H1 (cell line): Measurements from ENCODE around the gene CIT. TPM values are rescaled to one million over a fixed set of nuclear protein-coding genes. Genes with fewer than 3 reads are reported as not detected.

Source experiments
- CREB1 ChIP-seq: IDR thresholded peaks from 2 replicates; pipeline ENCODE4 v1.6.1; 2012; ENCODE audit warnings: inconsistent platforms
- HDAC2 ChIP-seq, 2 experiments: fragments of 300-600 bp in 1 of 2; sonication (generic) in 1 of 2; IDR thresholded peaks; 2 replicates each; pipeline ENCODE4 v1.6.1; 2011 to 2012; ENCODE audit warnings: low read depth in 2 of 2, low read length in 2 of 2, mild to moderate bottlenecking in 2 of 2, moderate library complexity in 2 of 2, borderline replicate concordance in 1 of 2, inconsistent platforms in 1 of 2
- HDAC6 ChIP-seq: IDR thresholded peaks from one replicate; pipeline ENCODE4 v1.7.1; 2012; ENCODE audit warnings: low read depth, mild to moderate bottlenecking, inconsistent platforms, low read length, moderate library complexity
- POLR2A ChIP-seq, 2 experiments: IDR thresholded peaks; 1 replicate in 1 of 2; 2 replicates in 1 of 2; pipeline ENCODE4 v1.6.1; 2011; ENCODE audit warnings: low read depth in 2 of 2, low read length in 2 of 2, mild to moderate bottlenecking in 2 of 2; ENCODE audit errors: control extremely low read depth in 1 of 2
- POLR2AphosphoS5 ChIP-seq: IDR thresholded peaks from 2 replicates; pipeline ENCODE4 v1.6.1; 2011; ENCODE audit warnings: low read depth, low read length
- TCF12 ChIP-seq: IDR thresholded peaks from 2 replicates; pipeline ENCODE4 v1.6.1; 2011; ENCODE audit warnings: low read depth, mild to moderate bottlenecking, low read length
- TEAD4 ChIP-seq: IDR thresholded peaks from 2 replicates; pipeline ENCODE4 v1.6.1; 2012; ENCODE audit warnings: low read depth, low read length, inconsistent platforms, mixed read lengths
- polyA plus RNA-seq, 7 experiments: library from polyadenylated mRNA; depleted of rRNA in 3 of 7; stranded (reverse) in 5 of 7; unstranded in 2 of 7; fragments of >200 nt in 5 of 7; fragments of 200-250 nt in 2 of 7; gene quantifications; 1 replicate in 5 of 7; 2 replicates in 1 of 7; 4 replicates in 1 of 7; pipeline versions ENCODE4 v1.2.1 to v1.2.3, GENCODE V29; 2011 to 2013; ENCODE audit warnings: missing spikeins in 2 of 7, mixed read lengths in 2 of 7
- total RNA-seq: library from RNA; stranded (reverse); fragmentation: NEBNext Ultra II Directional; extraction: Animal tissue kit (Norgen Biotek cat#: 25700); gene quantifications from 2 replicates; pipeline ENCODE4 v1.2.1, GENCODE V29; 2021
- TF ChIP-seq, protein P1 (sequence below): IDR thresholded peaks from 2 replicates; pipeline ENCODE4 v1.6.1; 2012; ENCODE audit warnings: inconsistent platforms

CIT gene
- total and polyA plus RNA-seq, 2 of the 8 experiments (the other 6 are each of a cell fraction or from before 2014, with no cell fraction given), result 17.1 to 60.9 TPM

DNA sequence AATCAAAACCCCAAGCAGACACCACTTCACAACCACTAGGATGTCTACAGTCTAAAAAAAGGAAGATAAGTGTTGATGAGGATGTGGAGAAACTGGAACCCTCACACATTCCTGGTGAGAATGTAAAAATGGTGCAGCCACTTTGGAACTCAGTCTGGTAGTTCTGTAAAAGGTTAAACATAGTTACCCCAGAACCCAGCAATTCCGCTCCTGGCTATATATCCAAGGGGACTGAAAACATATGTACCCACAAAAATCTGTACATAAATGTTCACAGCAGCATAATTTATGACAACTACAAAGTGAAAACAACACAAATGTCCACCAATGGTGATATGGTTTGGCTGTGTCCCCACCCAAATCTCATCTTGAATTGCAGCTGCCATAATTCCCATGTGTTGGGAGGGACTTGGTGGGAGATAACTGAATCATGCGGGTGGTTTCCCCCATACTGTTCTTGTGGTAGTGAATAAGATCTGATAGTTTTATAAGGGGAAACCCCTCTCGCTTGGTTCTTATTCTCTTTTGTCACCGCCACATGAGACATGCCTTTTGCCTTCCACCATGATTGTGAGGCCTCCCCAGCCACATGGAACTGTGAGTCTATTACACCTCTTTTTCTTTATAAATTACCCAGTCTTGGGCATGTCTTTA lies 162.4 kb downstream of the CIT start (continued):
- no peak for TF ChIP-seq TCF12
- TF ChIP-seq HDAC2 (IDR thresholded peaks at IDR 0.05; ENCODE audit: borderline replicate concordance in 1 of 2, low read depth in 2 of 2, low read length in 2 of 2), result no peak
- TF ChIP-seq TEAD4, result no peak
- no peak for TF ChIP-seq CREB1
- no peak for TF ChIP-seq HDAC6
- no peak for TF ChIP-seq POLR2AphosphoS5
- TF ChIP-seq, protein P1, sequence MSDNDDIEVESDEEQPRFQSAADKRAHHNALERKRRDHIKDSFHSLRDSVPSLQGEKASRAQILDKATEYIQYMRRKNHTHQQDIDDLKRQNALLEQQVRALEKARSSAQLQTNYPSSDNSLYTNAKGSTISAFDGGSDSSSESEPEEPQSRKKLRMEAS, result no peak
- TF ChIP-seq POLR2A (IDR thresholded peaks at IDR 0.05; ENCODE audit: control extremely low read depth in 1 of 2, low read depth in 2 of 2, low read length in 2 of 2), result no peak
